GM23338 (cell line): ENCODE data around the gene PRIMPOL. TPM values are rescaled to one million over a fixed set of nuclear protein-coding genes. Genes with fewer than 3 reads are reported as not detected.

Experiments used
- ATAC-seq: fragments of 200-7000 bp; cut with Tn5 transposase; 3 replicates; pipeline ENCODE4 v1.9.1; 2020
- DNase-seq: peaks from one replicate; pipeline ENCODE4 v3.0.0-alpha.2; 2015; ENCODE audit warnings: low spot score
- H2AFZ ChIP-seq: fragments of 200-600 bp; sonication (generic); 2 replicates; pipeline ENCODE4 v1.8.0; 2016; ENCODE audit warnings: antibody characterized with exemption, mild to moderate bottlenecking, moderate library complexity
- H3F3A ChIP-seq: fragments of 200-600 bp; sonication (generic); replicated peaks from 2 replicates; pipeline ENCODE4 v1.8.0; 2017; ENCODE audit warnings: antibody characterized with exemption, mixed run types, low read depth
- H3K27ac ChIP-seq: fragments of 200-600 bp; sonication (generic); 2 replicates; pipeline ENCODE4 v1.6.1; 2016; ENCODE audit warnings: low read depth
- H3K27me3 ChIP-seq: fragments of 200-600 bp; sonication (generic); 2 replicates; pipeline ENCODE4 v1.8.0; 2016; ENCODE audit warnings: mild to moderate bottlenecking, mixed run types, moderate library complexity; ENCODE audit not compliant: insufficient read depth
- H3K36me3 ChIP-seq: fragments of 200-600 bp; sonication (generic); 2 replicates; pipeline ENCODE4 v1.8.0; 2016; ENCODE audit warnings: mild to moderate bottlenecking; ENCODE audit not compliant: insufficient read depth
- H3K4me1 ChIP-seq: fragments of 200-600 bp; sonication (generic); 2 replicates; pipeline ENCODE4 v1.8.0; 2016; ENCODE audit warnings: mild to moderate bottlenecking, moderate library complexity; ENCODE audit not compliant: insufficient read depth
- H3K4me2 ChIP-seq: fragments of 200-600 bp; sonication (generic); 2 replicates; pipeline ENCODE4 v1.7.1; 2017; ENCODE audit warnings: mixed run types
- H3K4me3 ChIP-seq: fragments of 200-600 bp; sonication (generic); 2 replicates; pipeline ENCODE4 v1.6.1; 2016; ENCODE audit warnings: mixed run types
- H3K79me2 ChIP-seq: fragments of 200-600 bp; sonication (generic); replicated peaks from 2 replicates; pipeline ENCODE4 v1.8.0; 2017; ENCODE audit warnings: mild to moderate bottlenecking; ENCODE audit not compliant: insufficient read depth
- H3K9me2 ChIP-seq: fragments of 200-600 bp; sonication (generic); 2 replicates; pipeline ENCODE4 v1.8.0; 2017; ENCODE audit not compliant: insufficient read depth
- H4K20me1 ChIP-seq: fragments of 200-600 bp; sonication (generic); replicated peaks from 2 replicates; pipeline ENCODE4 v1.8.0; 2017; ENCODE audit warnings: mild to moderate bottlenecking; ENCODE audit not compliant: insufficient read depth
- H3K27ac Mint-ChIP-seq: 2 replicates; pipeline ENCODE4 v1.8.0; 2020; ENCODE audit warnings: inconsistent platforms, mild to moderate bottlenecking, moderate library complexity, mixed read lengths
- H3K27me3 Mint-ChIP-seq: 3 replicates; pipeline ENCODE4 v1.8.0; 2022; ENCODE audit warnings: low read depth, mild to moderate bottlenecking, moderate library complexity, mixed read lengths, inconsistent platforms; ENCODE audit not compliant: insufficient read depth, poor library complexity
- H3K36me3 Mint-ChIP-seq: 3 replicates; pipeline ENCODE4 v1.8.0; 2021; ENCODE audit warnings: low read depth, mild to moderate bottlenecking, inconsistent platforms, moderate library complexity, mixed read lengths
- H3K4me1 Mint-ChIP-seq: 3 replicates; pipeline ENCODE4 v1.8.0; 2020; ENCODE audit warnings: mild to moderate bottlenecking, inconsistent platforms, mixed read lengths
- H3K4me3 Mint-ChIP-seq: 3 replicates; pipeline ENCODE4 v1.8.0; 2021; ENCODE audit warnings: moderate library complexity, mild to moderate bottlenecking, inconsistent platforms, mixed read lengths
- H3K9me3 Mint-ChIP-seq: 3 replicates; pipeline ENCODE4 v1.8.0; 2020; ENCODE audit warnings: moderate library complexity, mild to moderate bottlenecking, inconsistent platforms, mixed read lengths
- CTCF ChIP-seq, 2 experiments: fragments of 200-600 bp in 1 of 2; sonication (generic) in 1 of 2; conservative IDR thresholded peaks; 2 replicates each; pipeline versions ENCODE4 v1.5.1 to v1.6.1; 2016 to 2017; ENCODE audit warnings: antibody characterized with exemption in 2 of 2, low read depth in 2 of 2, mild to moderate bottlenecking in 2 of 2, moderate library complexity in 1 of 2
- ETS1 ChIP-seq: IDR thresholded peaks from 2 replicates; pipeline ENCODE4 v1.6.1; 2016; ENCODE audit warnings: antibody characterized with exemption
- EZH2 ChIP-seq: fragments of 200-600 bp; sonication (generic); IDR thresholded peaks from one replicate; pipeline ENCODE4 v1.8.0; 2017; ENCODE audit warnings: antibody characterized with exemption, mild to moderate bottlenecking, low read depth; ENCODE audit not compliant: unreplicated experiment
- EZH2phosphoT487 ChIP-seq: fragments of 200-600 bp; sonication (generic); IDR thresholded peaks from one replicate; pipeline ENCODE4 v1.8.1; 2018; ENCODE audit warnings: antibody characterized with exemption; ENCODE audit not compliant: unreplicated experiment
- JUNB ChIP-seq: IDR thresholded peaks from one replicate; pipeline ENCODE4 v1.6.1; 2016; ENCODE audit warnings: antibody characterized with exemption; ENCODE audit not compliant: unreplicated experiment
- NANOG ChIP-seq: IDR thresholded peaks from 2 replicates; pipeline ENCODE4 v1.6.1; 2016; ENCODE audit warnings: antibody characterized with exemption, borderline replicate concordance
- REST ChIP-seq: IDR thresholded peaks from one replicate; pipeline ENCODE4 v1.6.1; 2018; ENCODE audit warnings: antibody characterized with exemption; ENCODE audit not compliant: unreplicated experiment
- STAT1 ChIP-seq: IDR thresholded peaks from one replicate; pipeline ENCODE4 v1.6.1; 2016; ENCODE audit warnings: antibody characterized with exemption; ENCODE audit not compliant: unreplicated experiment
- ZNF114 ChIP-seq: fragments of 250-450 bp; sonication (Bioruptor Pico); IDR thresholded peaks from 2 replicates; pipeline ENCODE4 v1.5.0; 2020; ENCODE audit warnings: mild to moderate bottlenecking, moderate library complexity
- polyA plus RNA-seq: library from polyadenylated mRNA; unstranded; fragments of >200 nt; fragmentation: Nextera tagmentation; extraction: Ambion mirVana; gene quantifications from 2 replicates; pipeline ENCODE4 v1.2.1, GENCODE V29; 2016
- total RNA-seq: library from RNA; depleted of rRNA; stranded (reverse); fragments of >200 nt; shearing (Covaris generic); gene quantifications from 2 replicates; pipeline ENCODE4 v1.2.3, GENCODE V29; 2014

Gene PRIMPOL
- total and polyA plus RNA-seq, 2 experiments from 2014 or later: 3.5 to 9.6 TPM

- H3K36me3 ChIP-seq: no peaks in the 10 kb centered on the region
- H2AFZ ChIP-seq: no peak overlapping the region
- H3K27ac ChIP-seq: no peak overlapping the region
- TF ChIP-seq CTCF (conservative IDR thresholded peaks at IDR 0.05; ENCODE audit: low read depth in 2 of 2): no peak
- TF ChIP-seq EZH2: no peak
- TF ChIP-seq EZH2phosphoT487: no peak
- no peak for TF ChIP-seq REST
- TF ChIP-seq STAT1: no peak
- TF ChIP-seq NANOG: no peak
- no peak for TF ChIP-seq ZNF114 (CRISPR knock-in tag)
- TF ChIP-seq ETS1: no peak
- no peak for TF ChIP-seq JUNB
- H3K4me3 ChIP-seq: no peak overlapping the region
- no peaks in the 10 kb centered on the region for H3K79me2 ChIP-seq
- Mint-ChIP-seq H3K9me3 (no peaks in the 10 kb centered on the region), H3K27me3 (no peaks in the 10 kb centered on the region), H3K27ac (no peak overlapping the region), H3K4me3 (no peak overlapping the region), H3K4me1 (peaks cover 2% of the 10 kb centered on the region; the same call in 2 of the 3 replicates), H3K36me3 (0 out of 3 replicates have a peak, but pooled peaks cover 3% of the 10 kb centered on the region)
- no peaks in the 10 kb centered on the region for H3K4me1 ChIP-seq
- DNase-seq (no peak), ATAC-seq (no peak)
- no peaks in the 10 kb centered on the region for H3K27me3 ChIP-seq
- H3K4me2 ChIP-seq: no peak overlapping the region
- H3K9me2 ChIP-seq: no peaks in the 10 kb centered on the region
- H4K20me1 ChIP-seq: no peaks in the 10 kb centered on the region
- no peaks in the 10 kb centered on the region for H3F3A ChIP-seq
Observed at GRCh38 chr4:184660978-184661377, 11.4 kb downstream of the PRIMPOL start.

- DNase-seq (no peak), ATAC-seq (no peak)
- peaks cover 11% of the 10 kb centered on the region; the same call in 1 of the 3 replicates for H3K36me3 Mint-ChIP-seq
- no peaks in the 10 kb centered on the region for H3K27me3 Mint-ChIP-seq
- TF ChIP-seq ETS1 (no peak), CTCF (conservative IDR thresholded peaks at IDR 0.05; ENCODE audit: low read depth in 2 of 2) (no peak), EZH2 (no peak), JUNB (no peak)
- H3K4me3 ChIP-seq: no peak overlapping the region
- H3K4me2 ChIP-seq: no peak overlapping the region
- no peaks in the 10 kb centered on the region for H3F3A ChIP-seq
- H4K20me1 ChIP-seq: no peaks in the 10 kb centered on the region
- H3K9me3 Mint-ChIP-seq: no peaks in the 10 kb centered on the region
- H3K27ac Mint-ChIP-seq: no peak overlapping the region
- H2AFZ ChIP-seq: no peak overlapping the region
- no peaks in the 10 kb centered on the region for H3K36me3 ChIP-seq
- no peak overlapping the region for H3K4me3 Mint-ChIP-seq
- no peaks in the 10 kb centered on the region for H3K27me3 ChIP-seq
- H3K9me2 ChIP-seq: no peaks in the 10 kb centered on the region
- H3K27ac ChIP-seq: no peak overlapping the region
- no peaks in the 10 kb centered on the region for H3K79me2 ChIP-seq
- no peaks in the 10 kb centered on the region for H3K4me1 ChIP-seq
- H3K4me1 Mint-ChIP-seq: peaks cover 2% of the 10 kb centered on the region; the same call in 2 of the 3 replicates
Observed at GRCh38 chr4:184662236-184662635, 12.7 kb downstream of the PRIMPOL start.
